Stimulated activated CD4-positive, alpha-beta T cell treated with anti-CD3 and anti-CD28 coated beads, Interleukin-15, amount 100 ng/mL, for 24 hours (primary cell): ENCODE results near the gene VPS51.

Source experiments
- DNase-seq: peaks from one replicate; pipeline ENCODE4 v3.0.0-alpha.2; 2020

Gene VPS51

GRCh38 chr11:65077451-65077850, 18.6 kb upstream of the VPS51 start:
- no peak for DNase-seq

- DNase-seq: peak; percentile 76
Observed at GRCh38 chr11:65078151-65078550, 17.9 kb upstream of the VPS51 start.

GRCh38 chr11:65078786-65079342, 17.1 kb upstream of the VPS51 start:
- no peak for DNase-seq

- peak; percentile 17 for DNase-seq
Observed at GRCh38 chr11:65083134-65083833, 12.7 kb upstream of the VPS51 start.

- DNase-seq: peak; percentile 96
Observed at GRCh38 chr11:65083834-65084597, 12.0 kb upstream of the VPS51 start, which contains the start of the genes CDCA5 and ZFPL1. Gene CDCA5, minus strand, starts transcription at chr11:65084040. Its CDS starts 62 bp downstream, at chr11:65083978. Gene ZFPL1, plus strand, starts transcription at chr11:65084222. Its CDS starts 477 bp downstream, at chr11:65084699.

GRCh38 chr11:65084598-65085375, 11.2 kb upstream of the VPS51 start:
- no peak for DNase-seq

- no peak for DNase-seq
Observed at GRCh38 chr11:65085446-65085845, 10.6 kb upstream of the VPS51 start.

GRCh38 chr11:65086809-65087208, 9.2 kb upstream of the VPS51 start:
- DNase-seq: no peak

GRCh38 chr11:65087216-65087615, 8.8 kb upstream of the VPS51 start:
- DNase-seq: no peak

- no peak for DNase-seq
Observed at GRCh38 chr11:65087827-65088226, 8.2 kb upstream of the VPS51 start.

GRCh38 chr11:65089621-65090020, 6.4 kb upstream of the VPS51 start:
- DNase-seq: no peak

- DNase-seq: no peak
Observed at GRCh38 chr11:65090628-65091027, 5.4 kb upstream of the VPS51 start.

GRCh38 chr11:65095427-65095826, 587 bp upstream of the VPS51 start:
- no peak for DNase-seq

GRCh38 chr11:65096926-65097325, 912 bp downstream of the VPS51 start:
- DNase-seq: no peak

- no peak for DNase-seq
Observed at GRCh38 chr11:65100674-65101350, 4.8 kb downstream of the VPS51 start.

- DNase-seq: no peak
Observed at GRCh38 chr11:65102142-65103095, 6.4 kb downstream of the VPS51 start.

- DNase-seq: no peak
Observed at GRCh38 chr11:65103476-65103875, 7.5 kb downstream of the VPS51 start.

GRCh38 chr11:65104628-65105027, 8.6 kb downstream of the VPS51 start:
- DNase-seq: no peak

GRCh38 chr11:65107078-65107477, 11.1 kb downstream of the VPS51 start:
- DNase-seq: no peak

GRCh38 chr11:65107751-65108468, 11.9 kb downstream of the VPS51 start:
- no peak for DNase-seq
